HEK293 (cell line): ENCODE data around the gene ATF5.

ENCODE experiments used
- CTCF ChIA-PET: fragments of 350-600 bp; formaldehyde crosslinking; extraction: SDS; loops from one replicate; lab custom pipeline; 2021; ENCODE audit warnings: antibody characterized with exemption; lab: Yijun Ruan, JAX
- POLR2A ChIA-PET: fragments of 300-600 bp; formaldehyde crosslinking; extraction: SDS; loops from one replicate; lab custom pipeline; 2020; ENCODE audit warnings: antibody characterized with exemption, inconsistent platforms; lab: Yijun Ruan, JAX
- H3K27ac ChIP-seq: fragments of 200-500 bp; sonication (Bioruptor generic); 2 replicates; pipeline ENCODE4 v1.5.1; 2014; ENCODE audit warnings: low read depth, low read length, control low read depth, inconsistent platforms; ENCODE audit errors: extremely low read depth
- H3K36me3 ChIP-seq, 2 experiments: fragments of 200-500 bp in 1 of 2; sonication (Bioruptor generic) in 1 of 2; 1 replicate in 1 of 2; 2 replicates in 1 of 2; pipeline ENCODE4 v1.5.1; 2014 to 2017; ENCODE audit warnings: inconsistent platforms in 2 of 2, low read length in 2 of 2; ENCODE audit not compliant: control insufficient read depth in 2 of 2, insufficient read depth in 1 of 2
- H3K4me1 ChIP-seq: fragments of 200-500 bp; sonication (Bioruptor generic); 2 replicates; pipeline ENCODE4 v1.5.1; 2014; ENCODE audit warnings: mild to moderate bottlenecking, low read length, inconsistent platforms; ENCODE audit not compliant: control insufficient read depth, insufficient read depth
- H3K4me3 ChIP-seq: 2 replicates; pipeline ENCODE4 v1.5.1; 2011; ENCODE audit warnings: low read depth, mild to moderate bottlenecking, control low read depth, low read length, moderate library complexity
- H3K9me3 ChIP-seq: fragments of 200-500 bp; sonication (Bioruptor generic); 2 replicates; pipeline ENCODE4 v1.5.1; 2014; ENCODE audit warnings: low read depth, low read length, inconsistent platforms; ENCODE audit not compliant: control insufficient read depth, insufficient read depth
- HIC1 ChIP-seq: fragments of 450-650 bp; formaldehyde crosslinking; IDR thresholded peaks from 2 replicates; pipeline ENCODE4 v1.5.1; 2016; ENCODE audit warnings: missing biosample characterization, missing genetic modification characterization
- HOXC10 ChIP-seq: sonication (generic); formaldehyde crosslinking; IDR thresholded peaks from 2 replicates; pipeline ENCODE4 v1.8.1; 2023; ENCODE audit warnings: mild to moderate bottlenecking, missing genetic modification reagents
- HOXD13 ChIP-seq: sonication (generic); formaldehyde crosslinking; IDR thresholded peaks from 2 replicates; pipeline ENCODE4 v1.8.0; 2022; ENCODE audit warnings: missing genetic modification reagents, borderline replicate concordance
- MZF1 ChIP-seq: fragments of 450-650 bp; formaldehyde crosslinking; IDR thresholded peaks from 2 replicates; pipeline ENCODE4 v1.5.1; 2017; ENCODE audit warnings: missing biosample characterization, missing genetic modification characterization, borderline replicate concordance
- PRDM6 ChIP-seq: fragments of 450-650 bp; formaldehyde crosslinking; IDR thresholded peaks from 2 replicates; pipeline ENCODE4 v1.5.1; 2017; ENCODE audit warnings: missing biosample characterization, missing genetic modification characterization
- SP7 ChIP-seq: fragments of 450-650 bp; formaldehyde crosslinking; IDR thresholded peaks from 2 replicates; pipeline ENCODE4 v1.5.1; 2016; ENCODE audit warnings: missing biosample characterization, missing genetic modification characterization
- YY1 ChIP-seq: fragments of 450-650 bp; formaldehyde crosslinking; IDR thresholded peaks from 2 replicates; pipeline ENCODE4 v1.5.1; 2018; ENCODE audit warnings: missing biosample characterization, missing genetic modification characterization
- ZBTB20 ChIP-seq: fragments of 450-650 bp; formaldehyde crosslinking; IDR thresholded peaks from 2 replicates; pipeline ENCODE4 v1.5.1; 2016; ENCODE audit warnings: missing biosample characterization, missing genetic modification characterization
- ZBTB44 ChIP-seq: fragments of 450-650 bp; IDR thresholded peaks from 2 replicates; pipeline ENCODE4 v1.5.1; 2018; ENCODE audit warnings: missing biosample characterization, mild to moderate bottlenecking, missing genetic modification characterization
- ZBTB48 ChIP-seq: fragments of 450-650 bp; formaldehyde crosslinking; IDR thresholded peaks from 2 replicates; pipeline ENCODE4 v1.5.1; 2016; ENCODE audit warnings: missing biosample characterization, missing genetic modification characterization
- ZBTB8A ChIP-seq: fragments of 450-650 bp; formaldehyde crosslinking; IDR thresholded peaks from 2 replicates; pipeline ENCODE4 v1.5.1; 2016; ENCODE audit warnings: missing biosample characterization, missing genetic modification characterization
- ZNF148 ChIP-seq: fragments of 450-650 bp; formaldehyde crosslinking; IDR thresholded peaks from 2 replicates; pipeline ENCODE4 v1.5.0; 2017; ENCODE audit warnings: missing biosample characterization, missing genetic modification characterization, borderline replicate concordance
- ZNF157 ChIP-seq: fragments of 450-650 bp; formaldehyde crosslinking; IDR thresholded peaks from 2 replicates; pipeline ENCODE4 v1.5.1; 2016; ENCODE audit warnings: missing biosample characterization, missing genetic modification characterization
- ZNF248 ChIP-seq: fragments of 450-650 bp; formaldehyde crosslinking; IDR thresholded peaks from 2 replicates; pipeline ENCODE4 v1.5.1; 2017; ENCODE audit warnings: missing biosample characterization, missing genetic modification characterization
- ZNF280D ChIP-seq: fragments of 450-650 bp; formaldehyde crosslinking; IDR thresholded peaks from 2 replicates; pipeline ENCODE4 v1.5.1; 2016; ENCODE audit warnings: missing biosample characterization, missing genetic modification characterization
- ZNF362 ChIP-seq: fragments of 450-650 bp; formaldehyde crosslinking; IDR thresholded peaks from 2 replicates; pipeline ENCODE4 v1.5.1; 2016; ENCODE audit warnings: missing biosample characterization, missing genetic modification characterization
- ZNF433 ChIP-seq: fragments of 450-650 bp; formaldehyde crosslinking; IDR thresholded peaks from 2 replicates; pipeline ENCODE4 v1.5.1; 2016; ENCODE audit warnings: missing biosample characterization, missing genetic modification characterization, low read depth
- ZNF473 ChIP-seq: fragments of 450-650 bp; formaldehyde crosslinking; IDR thresholded peaks from 2 replicates; pipeline ENCODE4 v1.5.1; 2017; ENCODE audit warnings: missing biosample characterization, missing genetic modification characterization
- ZNF555 ChIP-seq: fragments of 450-650 bp; formaldehyde crosslinking; conservative IDR thresholded peaks from 2 replicates; pipeline ENCODE4 v1.5.1; 2017; ENCODE audit warnings: missing biosample characterization, mild to moderate bottlenecking, missing genetic modification characterization, inconsistent platforms
- ZNF561 ChIP-seq: fragments of 450-650 bp; IDR thresholded peaks from 2 replicates; pipeline ENCODE4 v1.5.1; 2018; ENCODE audit warnings: missing biosample characterization, missing genetic modification characterization, borderline replicate concordance
- ZNF580 ChIP-seq: fragments of 450-650 bp; formaldehyde crosslinking; IDR thresholded peaks from 2 replicates; pipeline ENCODE4 v1.5.1; 2016; ENCODE audit warnings: missing biosample characterization, missing genetic modification characterization
- ZNF610 ChIP-seq: fragments of 450-650 bp; formaldehyde crosslinking; IDR thresholded peaks from 2 replicates; pipeline ENCODE4 v1.5.1; 2016; ENCODE audit warnings: missing biosample characterization, missing genetic modification characterization, borderline replicate concordance
- ZNF701 ChIP-seq: fragments of 450-650 bp; formaldehyde crosslinking; IDR thresholded peaks from 2 replicates; pipeline ENCODE4 v1.5.1; 2016; ENCODE audit warnings: missing biosample characterization, missing genetic modification characterization

The ATF5 gene

GRCh38 chr19:49913720-49914119, 15.3 kb upstream of the ATF5 start:
- H3K9me3 ChIP-seq: no peaks in the 10 kb centered on the region
- ChIA-PET POLR2A (interaction anchor here (0.9 to 2.0 kb wide), 3 partner anchors 8 to 37 kb away, joined by 3 to 6 read pairs (median 5); partner anchors contain the start of genes AKT1S1, ATF5, NUP62 and TBC1D17), CTCF (interaction anchor here (0.7 to 1.3 kb wide), 4 partner anchors 15 to 345 kb away, joined by 3 read pairs; partner anchors contain the start of genes ATF5 and NUP62)
- H3K4me1 ChIP-seq: no peaks in the 10 kb centered on the region
- H3K4me3 ChIP-seq: no peak overlapping the region
- H3K36me3 ChIP-seq: peaks cover 61 to 86% of the 10 kb centered on the region in 2 experiments
- 0 out of 2 replicates have a peak overlapping the region, but pooled peaks have one; percentile 27 for H3K27ac ChIP-seq
- no peak for TF ChIP-seq HOXD13 (CRISPR knock-in tag)
- no peak for TF ChIP-seq ZNF701 (tag by site-specific recombination)
- TF ChIP-seq ZNF157: no peak
- no peak for TF ChIP-seq ZNF610 (tag by site-specific recombination)
- no peak for TF ChIP-seq ZBTB48
- no peak for TF ChIP-seq SP7
- TF ChIP-seq ZNF561 (tag by site-specific recombination): no peak
- no peak for TF ChIP-seq HIC1
- no peak for TF ChIP-seq ZBTB44 (tag by site-specific recombination)
- no peak for TF ChIP-seq MZF1 (tag by site-specific recombination)
- no peak for TF ChIP-seq ZNF555
- no peak for TF ChIP-seq ZBTB8A (tag by site-specific recombination)
- no peak for TF ChIP-seq YY1 (tag by site-specific recombination)
- no peak for TF ChIP-seq ZNF362
- no peak for TF ChIP-seq ZNF580 (tag by site-specific recombination)
- no peak for TF ChIP-seq ZNF248 (tag by site-specific recombination)

- ChIA-PET CTCF (interaction anchor here (0.6 to 0.9 kb wide), 3 partner anchors 22 to 150 kb away, joined by 3 to 4 read pairs (median 3); partner anchors contain the start of genes VRK3 and ZNF473), POLR2A (interaction anchor here (2.4 kb wide), 1 partner anchor 14 kb away, joined by 16 read pairs; the partner anchor contains the start of genes ATF5 and NUP62)
- Histone ChIP-seq H3K9me3 (no peaks in the 10 kb centered on the region), H3K4me3 (no peak overlapping the region), H3K36me3 (peaks cover 57 to 78% of the 10 kb centered on the region in 2 experiments), H3K27ac (no peak overlapping the region), H3K4me1 (no peaks in the 10 kb centered on the region)
- no peak for TF ChIP-seq HOXC10
- no peak for TF ChIP-seq ZNF280D (tag by site-specific recombination)
- no peak for TF ChIP-seq ZNF148 (tag by site-specific recombination)
- TF ChIP-seq ZNF433: no peak
- no peak for TF ChIP-seq ZBTB20
- no peak for TF ChIP-seq ZNF473 (tag by site-specific recombination)
- TF ChIP-seq PRDM6 (tag by site-specific recombination): no peak
Observed at GRCh38 chr19:49915271-49915670, 13.7 kb upstream of the ATF5 start.
